CD8-positive, alpha-beta memory T cell (primary cell): Measurements from ENCODE around the gene TNK1. TPM values are rescaled to one million over a fixed set of nuclear protein-coding genes. Genes with fewer than 3 reads are reported as not detected.

Experiments
- CTCF ChIA-PET: fragments of 350-600 bp; sonication (Branson Sonifier 250); formaldehyde crosslinking; loops from one replicate; lab custom pipeline; 2021; ENCODE audit warnings: antibody characterized with exemption; lab: Charles Lee
- POLR2A ChIA-PET: fragments of 350-600 bp; sonication (Branson Sonifier 250); formaldehyde crosslinking; loops from one replicate; lab custom pipeline; 2021; ENCODE audit warnings: antibody characterized with exemption; lab: Charles Lee
- DNase-seq, 5 donors: peaks; one replicate each; pipeline versions ENCODE4 v3.0.0 to v3.0.0-alpha.2; 2020 to 2022; ENCODE audit warnings: mixed read lengths in 1 of 5
- H3K27ac ChIP-seq: one replicate; pipeline ENCODE4 v1.7.0; 2013; ENCODE audit warnings: low read depth, mild to moderate bottlenecking, low read length, moderate library complexity
- H3K27me3 ChIP-seq: 2 replicates; pipeline ENCODE4 v1.7.0; 2013; ENCODE audit warnings: low read length, mild to moderate bottlenecking; ENCODE audit not compliant: insufficient read depth, poor library complexity, severe bottlenecking
- H3K36me3 ChIP-seq: 2 replicates; pipeline ENCODE4 v1.7.0; 2013; ENCODE audit warnings: mild to moderate bottlenecking, low read length, moderate library complexity; ENCODE audit not compliant: insufficient read depth
- H3K4me1 ChIP-seq: 2 replicates; pipeline ENCODE4 v1.7.0; 2013; ENCODE audit warnings: mild to moderate bottlenecking, low read length, moderate library complexity; ENCODE audit not compliant: insufficient read depth
- H3K4me3 ChIP-seq: 2 replicates; pipeline ENCODE4 v1.7.0; 2013; ENCODE audit warnings: mild to moderate bottlenecking, low read length
- H3K9me3 ChIP-seq: 2 replicates; pipeline ENCODE4 v1.7.0; 2013; ENCODE audit warnings: mild to moderate bottlenecking, low read length
- H3K27ac Mint-ChIP-seq, 8 donors: one replicate each; pipeline ENCODE4 v1.8.0; 2020 to 2021; ENCODE audit warnings: mixed read lengths in 8 of 8, mild to moderate bottlenecking in 6 of 8, inconsistent platforms in 3 of 8, moderate library complexity in 3 of 8
- H3K27me3 Mint-ChIP-seq, 2 donors: one replicate each; pipeline ENCODE4 v1.8.0; 2020 to 2021; ENCODE audit warnings: mixed read lengths in 2 of 2, mild to moderate bottlenecking in 1 of 2, moderate library complexity in 1 of 2
- H3K36me3 Mint-ChIP-seq, 3 donors: one replicate each; pipeline ENCODE4 v1.8.0; 2020 to 2021; ENCODE audit warnings: mixed read lengths in 3 of 3, inconsistent platforms in 1 of 3, mild to moderate bottlenecking in 1 of 3
- H3K4me1 Mint-ChIP-seq, 3 donors: one replicate each; pipeline ENCODE4 v1.8.0; 2020 to 2021; ENCODE audit warnings: mixed read lengths in 3 of 3, inconsistent platforms in 1 of 3, mild to moderate bottlenecking in 1 of 3
- H3K4me3 Mint-ChIP-seq, 7 donors: one replicate each; pipeline ENCODE4 v1.8.0; 2020 to 2021; ENCODE audit warnings: mixed read lengths in 7 of 7, mild to moderate bottlenecking in 6 of 7, moderate library complexity in 4 of 7, inconsistent platforms in 2 of 7
- H3K9me3 Mint-ChIP-seq, 5 donors: one replicate each; pipeline ENCODE4 v1.8.0; 2020 to 2022; ENCODE audit warnings: mixed read lengths in 5 of 5, mild to moderate bottlenecking in 3 of 5, moderate library complexity in 2 of 5, inconsistent platforms in 1 of 5
- polyA plus RNA-seq: library from polyadenylated mRNA; unstranded; fragments of 300-500 nt; fragmentation: Illumina TruSeq; gene quantifications from one replicate; pipeline ENCODE4 v1.2.3, GENCODE V29; 2021
- total RNA-seq, 2 experiments: library from RNA; stranded (reverse); gene quantifications; one replicate each; pipeline ENCODE4 v1.2.3, GENCODE V29; 2021

The TNK1 gene
- total and polyA plus RNA-seq, 3 experiments from 2014 or later = 3.1 to 5.8 (median 4.4) TPM

DNA sequence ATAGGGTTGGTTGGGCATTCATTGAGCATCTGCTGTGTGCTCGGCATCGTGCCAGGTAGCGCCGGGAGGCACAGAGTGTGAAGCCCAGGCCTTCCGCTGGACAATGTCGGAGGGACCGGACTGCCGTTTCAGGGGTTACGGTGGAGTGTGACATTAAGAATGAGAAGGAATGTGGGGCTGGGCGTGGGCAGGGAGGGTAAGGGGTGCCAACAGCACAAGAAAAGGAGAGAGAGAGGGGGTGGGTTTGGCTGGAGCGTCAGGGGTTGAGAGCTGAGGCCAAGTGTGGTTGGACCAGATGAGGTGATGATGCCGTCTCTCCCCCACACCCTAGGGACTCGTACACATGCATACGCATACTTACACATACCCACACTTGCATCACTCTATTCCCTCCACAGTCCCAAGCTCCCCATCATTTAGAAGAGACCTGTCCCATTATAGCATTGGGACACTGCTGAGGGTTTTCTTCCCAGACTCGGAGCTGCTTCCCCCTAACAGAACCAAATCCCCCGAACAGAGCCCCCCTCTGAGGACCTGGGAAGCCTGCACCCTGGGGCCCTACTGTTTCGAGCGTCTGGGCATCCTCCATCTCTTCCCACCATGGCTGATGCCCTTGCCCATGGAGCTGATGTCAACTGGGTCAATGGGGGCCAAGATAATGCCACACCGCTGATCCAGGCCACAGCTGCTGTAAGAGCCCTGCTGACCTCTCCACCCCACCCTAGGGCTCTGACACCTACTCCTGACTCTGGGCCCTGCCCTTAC lies 32.2 kb upstream of the TNK1 start:
- H3K9me3 Mint-ChIP-seq = no peaks in the 10 kb centered on the region
- H3K36me3 Mint-ChIP-seq = peaks cover 0 to 63% (median 11%) of the 10 kb centered on the region in 3 donors
- no peak overlapping the region for H3K4me3 ChIP-seq
- H3K27ac ChIP-seq = no peak overlapping the region
- ChIA-PET POLR2A (interaction anchor here (0.7 kb wide), 1 partner anchor 12 kb away, joined by 3 read pairs; the partner anchor contains the start of gene ACAP1), CTCF (interaction anchor here (0.9 to 9.3 kb wide), 8 partner anchors 12 to 235 kb away, joined by 3 to 79 read pairs (median 4); partner anchors contain the start of genes ACAP1, MPDU1 and NEURL4)
- no peaks in the 10 kb centered on the region for H3K27me3 Mint-ChIP-seq
- peaks cover 24 to 56% (median 29%) of the 10 kb centered on the region in 3 donors for H3K4me1 Mint-ChIP-seq
- H3K9me3 ChIP-seq = no peaks in the 10 kb centered on the region
- H3K36me3 ChIP-seq = peaks cover 45% of the 10 kb centered on the region
- H3K27me3 ChIP-seq = no peaks in the 10 kb centered on the region
- DNase-seq = no peak
- H3K4me1 ChIP-seq = peaks cover 23% of the 10 kb centered on the region
- H3K27ac Mint-ChIP-seq = peak overlapping the region; percentile 36 to 96 (median 81)
- peak overlapping the region in 3 of 7 donors; percentile 20 to 93 (median 28) for H3K4me3 Mint-ChIP-seq

- peak within 1 kb of the TSS; percentile 83 to 93 (median 87) for H3K4me3 Mint-ChIP-seq
- H3K27me3 Mint-ChIP-seq = no peaks in the 10 kb centered on the region
- H3K27ac ChIP-seq = peak within 1 kb of the TSS; percentile 67
- H3K4me1 Mint-ChIP-seq = peaks cover 32 to 65% (median 34%) of the 10 kb centered on the region in 3 donors
- peak within 1 kb of the TSS; percentile 52 for H3K4me3 ChIP-seq
- peaks cover 30% of the 10 kb centered on the region for H3K4me1 ChIP-seq
- CTCF ChIA-PET = interaction anchor here (0.5 to 9.3 kb wide), 14 partner anchors 9 to 306 kb away, joined by 3 to 79 read pairs (median 4); partner anchors contain the start of genes ACAP1 and NEURL4
- peaks cover 0 to 33% (median 4%) of the 10 kb centered on the region in 3 donors for H3K36me3 Mint-ChIP-seq
- peaks cover 14% of the 10 kb centered on the region for H3K36me3 ChIP-seq
- POLR2A ChIA-PET = interaction anchor here (1.0 to 3.0 kb wide), 4 partner anchors 15 to 336 kb away, joined by 4 to 24 read pairs (median 13); partner anchors contain the start of genes ACAP1, NEURL4, TP53 and WRAP53
- H3K27ac Mint-ChIP-seq = peak within 1 kb of the TSS; percentile 90 to 98 (median 96)
- H3K9me3 Mint-ChIP-seq = no peaks in the 10 kb centered on the region
- H3K9me3 ChIP-seq = no peaks in the 10 kb centered on the region
- peak; percentile 62 to 90 (median 80) for DNase-seq
- H3K27me3 ChIP-seq = no peaks in the 10 kb centered on the region
Measured at GRCh38 chr17:7351665-7352502, 29.0 kb upstream of the TNK1 start, which contains the start of gene KCTD11. Gene KCTD11, plus strand, starts transcription at chr17:7352162.

GRCh38 chr17:7352503-7352889 lies 28.4 kb upstream of the TNK1 start:
- H3K4me1 ChIP-seq = peaks cover 30% of the 10 kb centered on the region
- peak overlapping the region; percentile 52 for H3K4me3 ChIP-seq
- no peaks in the 10 kb centered on the region for H3K9me3 Mint-ChIP-seq
- peak overlapping the region; percentile 90 to 98 (median 96) for H3K27ac Mint-ChIP-seq
- H3K4me3 Mint-ChIP-seq = peak overlapping the region; percentile 74 to 93 (median 87)
- no peaks in the 10 kb centered on the region for H3K9me3 ChIP-seq
- peak overlapping the region; percentile 64 for H3K27ac ChIP-seq
- peak in 1 of 5 donors; percentile 10 for DNase-seq
- peaks cover 7% of the 10 kb centered on the region for H3K36me3 ChIP-seq
- peaks cover 0 to 27% (median under 1%) of the 10 kb centered on the region in 3 donors for H3K36me3 Mint-ChIP-seq
- no peaks in the 10 kb centered on the region for H3K27me3 ChIP-seq
- POLR2A ChIA-PET = interaction anchor here (1.3 to 3.0 kb wide), 3 partner anchors 16 to 32 kb away, joined by 4 to 21 read pairs (median 4); partner anchors contain the start of genes ACAP1 and NEURL4
- CTCF ChIA-PET = interaction anchor here (0.6 to 5.3 kb wide), 6 partner anchors 8 to 236 kb away, joined by 3 to 46 read pairs (median 3); partner anchors contain the start of genes ACAP1 and SENP3
- H3K4me1 Mint-ChIP-seq = peaks cover 32 to 61% (median 34%) of the 10 kb centered on the region in 3 donors
- H3K27me3 Mint-ChIP-seq = no peaks in the 10 kb centered on the region

DNA sequence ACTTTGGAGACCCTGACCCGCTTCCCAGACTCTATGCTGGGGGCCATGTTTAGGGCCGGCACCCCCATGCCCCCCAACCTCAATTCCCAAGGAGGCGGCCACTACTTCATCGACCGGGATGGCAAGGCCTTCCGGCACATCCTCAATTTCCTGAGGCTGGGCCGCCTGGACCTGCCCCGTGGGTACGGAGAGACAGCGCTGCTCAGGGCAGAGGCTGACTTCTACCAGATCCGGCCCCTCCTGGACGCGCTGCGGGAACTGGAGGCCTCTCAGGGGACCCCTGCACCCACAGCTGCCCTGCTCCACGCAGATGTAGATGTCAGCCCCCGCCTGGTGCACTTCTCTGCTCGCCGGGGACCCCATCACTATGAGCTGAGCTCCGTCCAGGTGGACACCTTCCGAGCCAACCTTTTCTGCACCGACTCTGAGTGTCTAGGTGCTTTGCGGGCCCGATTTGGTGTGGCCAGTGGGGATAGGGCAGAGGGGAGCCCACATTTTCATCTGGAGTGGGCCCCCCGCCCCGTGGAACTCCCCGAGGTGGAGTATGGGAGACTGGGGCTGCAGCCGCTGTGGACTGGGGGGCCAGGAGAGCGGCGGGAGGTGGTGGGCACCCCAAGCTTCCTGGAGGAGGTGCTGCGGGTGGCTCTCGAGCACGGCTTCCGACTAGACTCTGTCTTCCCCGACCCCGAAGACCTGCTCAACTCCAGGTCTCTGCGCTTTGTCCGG lies 27.8 kb upstream of the TNK1 start:
- Mint-ChIP-seq H3K36me3 (peaks cover 0 to 22% (median 0%) of the 10 kb centered on the region in 3 donors), H3K4me3 (peak overlapping the region in 6 of 7 donors; percentile 83 to 93 (median 88)), H3K27ac (peak overlapping the region; percentile 90 to 98 (median 96)), H3K27me3 (no peaks in the 10 kb centered on the region), H3K4me1 (peaks cover 32 to 61% (median 34%) of the 10 kb centered on the region in 3 donors), H3K9me3 (no peaks in the 10 kb centered on the region)
- no peak for DNase-seq
- H3K4me3 ChIP-seq = peak overlapping the region; percentile 52
- H3K27me3 ChIP-seq = no peaks in the 10 kb centered on the region
- POLR2A ChIA-PET = interaction anchor here (1.3 to 1.7 kb wide), 2 partner anchors 17 to 31 kb away, joined by 4 read pairs; partner anchors contain the start of gene ACAP1
- H3K9me3 ChIP-seq = no peaks in the 10 kb centered on the region
- peak overlapping the region; percentile 64 for H3K27ac ChIP-seq
- H3K36me3 ChIP-seq = peaks cover 2% of the 10 kb centered on the region
- H3K4me1 ChIP-seq = peaks cover 30% of the 10 kb centered on the region
- CTCF ChIA-PET = interaction anchor here (0.6 to 5.5 kb wide), 9 partner anchors 8 to 236 kb away, joined by 3 to 78 read pairs (median 5); partner anchors contain the start of genes ACAP1, NEURL4, SENP3 and TMEM102

GRCh38 chr17:7354262-7354843 lies 26.5 kb upstream of the TNK1 start:
- peak overlapping the region in 7 of 8 donors; percentile 1 to 92 (median 70) for H3K27ac Mint-ChIP-seq
- ChIA-PET POLR2A (interaction anchor here (1.7 to 2.3 kb wide), 2 partner anchors 30 to 207 kb away, joined by 4 to 8 read pairs; partner anchors contain the start of gene SENP3), CTCF (interaction anchor here (0.9 to 5.5 kb wide), 9 partner anchors 9 to 230 kb away, joined by 3 to 78 read pairs (median 14); partner anchors contain the start of genes ACAP1, MPDU1, NEURL4 and SENP3)
- Histone ChIP-seq H3K27ac (no peak overlapping the region), H3K4me1 (peaks cover 30% of the 10 kb centered on the region), H3K36me3 (no peaks in the 10 kb centered on the region), H3K4me3 (no peak overlapping the region), H3K9me3 (no peaks in the 10 kb centered on the region), H3K27me3 (no peaks in the 10 kb centered on the region)
- peaks cover 29 to 52% (median 34%) of the 10 kb centered on the region in 3 donors for H3K4me1 Mint-ChIP-seq
- H3K36me3 Mint-ChIP-seq = peaks cover 0 to 9% (median 0%) of the 10 kb centered on the region in 3 donors
- H3K4me3 Mint-ChIP-seq = peak overlapping the region in 2 of 7 donors; percentile 36 to 43
- H3K27me3 Mint-ChIP-seq = peaks cover 0 to 1% of the 10 kb centered on the region in 2 donors
- DNase-seq = no peak
- no peaks in the 10 kb centered on the region for H3K9me3 Mint-ChIP-seq

DNA sequence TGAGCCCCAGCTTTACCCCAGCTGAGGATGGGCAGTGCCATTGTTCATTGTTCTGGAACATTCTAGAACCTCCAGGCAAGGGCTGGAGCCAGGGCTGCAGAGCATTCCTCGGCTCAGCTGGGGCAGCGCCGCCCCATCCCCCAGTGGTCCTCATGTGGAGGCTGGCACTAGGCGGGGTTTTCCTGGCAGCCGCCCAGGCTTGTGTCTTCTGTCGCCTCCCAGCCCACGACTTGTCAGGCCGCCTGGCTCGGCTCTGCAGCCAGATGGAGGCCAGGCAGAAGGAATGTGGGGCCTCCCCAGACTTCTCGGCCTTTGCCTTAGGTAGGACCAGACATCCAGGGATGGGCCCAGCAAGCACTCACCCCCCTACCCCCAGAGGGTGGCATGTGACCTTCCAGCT lies 25.8 kb upstream of the TNK1 start, which contains the start of gene TMEM95:
TMEM95 (plus strand) TSS at position 104 of the 400 bp plus-strand sequence; CDS start at position 153, 49 bp downstream.
- peaks cover 0 to 6% (median 0%) of the 10 kb centered on the region in 3 donors for H3K36me3 Mint-ChIP-seq
- no peaks in the 10 kb centered on the region for H3K9me3 Mint-ChIP-seq
- no peak for DNase-seq
- CTCF ChIA-PET = interaction anchor here (0.8 to 5.5 kb wide), 26 partner anchors 10 to 230 kb away, joined by 3 to 78 read pairs (median 5); partner anchors contain the start of genes ACAP1, MPDU1, NEURL4 and SENP3
- peak within 1 kb of the TSS in 7 of 8 donors; percentile 41 to 92 (median 70) for H3K27ac Mint-ChIP-seq
- Histone ChIP-seq H3K27me3 (no peaks in the 10 kb centered on the region), H3K4me3 (no peak within 1 kb of the TSS), H3K27ac (no peak within 1 kb of the TSS), H3K36me3 (no peaks in the 10 kb centered on the region), H3K9me3 (no peaks in the 10 kb centered on the region), H3K4me1 (peaks cover 25% of the 10 kb centered on the region)
- peaks cover 0 to 1% of the 10 kb centered on the region in 2 donors for H3K27me3 Mint-ChIP-seq
- peak within 1 kb of the TSS in 3 of 7 donors; percentile 36 to 51 (median 43) for H3K4me3 Mint-ChIP-seq
- POLR2A ChIA-PET = interaction anchor here (0.5 to 2.3 kb wide), 3 partner anchors 22 to 206 kb away, joined by 5 to 15 read pairs (median 8); partner anchors contain the start of gene SENP3
- peaks cover 24 to 46% (median 27%) of the 10 kb centered on the region in 3 donors for H3K4me1 Mint-ChIP-seq
